ENCODE results near the gene SHFL.

SHFL gene

GRCh38 chr19:10087296-10088061 lies 1.4 kb downstream of the SHFL start:
- no peak for DNase-seq (ENCODE audit: low read depth in 2 of 2)

- no peak for DNase-seq (ENCODE audit: low read depth in 2 of 2)
These were observed 2.9 kb downstream of the SHFL start for GRCh38 chr19:10088949-10089554.

- no peak for DNase-seq (ENCODE audit: low read depth in 2 of 2)
These were observed 3.8 kb downstream of the SHFL start for GRCh38 chr19:10089801-10090375.

- no peak for DNase-seq (ENCODE audit: low read depth in 2 of 2)
These were observed 5.2 kb downstream of the SHFL start for GRCh38 chr19:10091370-10091687.

GRCh38 chr19:10091895-10092641 lies 6.0 kb downstream of the SHFL start:
- DNase-seq (ENCODE audit: low read depth in 2 of 2): no peak

GRCh38 chr19:10092648-10093294 lies 6.7 kb downstream of the SHFL start:
- no peak for DNase-seq (ENCODE audit: low read depth in 2 of 2)

- DNase-seq (ENCODE audit: low read depth in 2 of 2): no peak
These were observed 7.4 kb downstream of the SHFL start for GRCh38 chr19:10093295-10094186.

GRCh38 chr19:10095622-10095947 lies 9.5 kb downstream of the SHFL start:
- DNase-seq (ENCODE audit: low read depth in 2 of 2): no peak

- peak; percentile 86 to 88 for DNase-seq (ENCODE audit: low read depth in 2 of 2)
These were observed 10.0 kb downstream of the SHFL start for GRCh38 chr19:10095948-10096614.

- no peak for DNase-seq (ENCODE audit: low read depth in 2 of 2)
These were observed 10.5 kb downstream of the SHFL start for GRCh38 chr19:10096615-10096963.

GRCh38 chr19:10100163-10100785 lies 14.2 kb downstream of the SHFL start:
- DNase-seq (ENCODE audit: low read depth in 2 of 2): no peak

- DNase-seq (ENCODE audit: low read depth in 2 of 2): no peak
These were observed 16.7 kb downstream of the SHFL start for GRCh38 chr19:10102787-10103236.

- no peak for DNase-seq (ENCODE audit: low read depth in 2 of 2)
These were observed 18.0 kb downstream of the SHFL start for GRCh38 chr19:10104130-10104513.

- peak; percentile 74 to 78 for DNase-seq (ENCODE audit: low read depth in 2 of 2)
These were observed 18.8 kb downstream of the SHFL start for GRCh38 chr19:10104665-10105508.

GRCh38 chr19:10105509-10106099 lies 19.5 kb downstream of the SHFL start:
- peak; percentile 79 to 85 for DNase-seq (ENCODE audit: low read depth in 2 of 2)

- peak; percentile 95 to 96 for DNase-seq (ENCODE audit: low read depth in 2 of 2)
These were observed 20.2 kb downstream of the SHFL start, which contains the start of gene PPAN for GRCh38 chr19:10106100-10106936. Gene PPAN, plus strand, starts transcription at chr19:10106362. Its CDS starts 33 bp downstream, at chr19:10106395.

- DNase-seq (ENCODE audit: low read depth in 2 of 2): no peak
These were observed 21.1 kb downstream of the SHFL start for GRCh38 chr19:10107254-10107653.

Measured in stimulated activated CD8-positive, alpha-beta memory T cell treated with anti-CD3 and anti-CD28 coated beads, Interleukin-15, amount 100 ng/mL, for 48 hours (primary cell).